Measurements from ENCODE around the gene PTPRJ. TPM values are rescaled to one million over a fixed set of nuclear protein-coding genes. Genes with fewer than 3 reads are reported as not detected.
A peak's percentile ranks its signal among the peaks of the same experiment; 100 is the strongest.

PTPRJ gene
- total RNA-seq, 2 donors from 2014 or later: 33.2 to 83.9 TPM

- H3K9me3 ChIP-seq (ENCODE audit: control insufficient read depth, low read length, poor library complexity, severe bottlenecking): no peaks in the 10 kb centered on the region
- H3K27me3 Mint-ChIP-seq: no peaks in the 10 kb centered on the region
- H3K4me1 Mint-ChIP-seq: peaks cover 38% of the 10 kb centered on the region
- DNase-seq: no peak
- H3K27ac Mint-ChIP-seq: peak overlapping the region; percentile 34
- H3K4me3 Mint-ChIP-seq: no peak overlapping the region
- ATAC-seq: no peak
- no peaks in the 10 kb centered on the region for H3K36me3 Mint-ChIP-seq (ENCODE audit: low read depth)
Observed at GRCh38 chr11:48051217-48051830, 71.0 kb downstream of the PTPRJ start.

- no peaks in the 10 kb centered on the region for H3K9me3 ChIP-seq (ENCODE audit: control insufficient read depth, low read length, poor library complexity, severe bottlenecking)
- Mint-ChIP-seq H3K4me3 (no peak overlapping the region), H3K27ac (no peak overlapping the region), H3K36me3 (ENCODE audit: low read depth) (no peaks in the 10 kb centered on the region), H3K4me1 (peaks cover 45% of the 10 kb centered on the region), H3K27me3 (no peaks in the 10 kb centered on the region)
- ATAC-seq (no peak), DNase-seq (no peak)
Observed at GRCh38 chr11:48052183-48053044, 72.1 kb downstream of the PTPRJ start.

DNA sequence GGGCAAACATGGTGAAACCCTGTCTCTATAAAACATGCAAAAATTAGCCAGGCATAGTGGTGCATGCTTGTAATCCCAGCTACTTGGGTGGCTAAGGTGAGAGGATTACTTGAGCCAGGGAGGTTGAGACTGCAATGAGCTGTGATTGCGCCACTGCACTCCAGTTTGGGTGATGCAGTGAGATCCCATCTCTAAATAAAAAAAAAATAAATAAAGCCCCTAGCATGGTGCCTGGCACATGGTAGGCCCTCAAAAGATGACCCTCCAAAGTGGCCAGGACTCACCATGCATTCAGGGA, 74.6 kb downstream of the PTPRJ start:
- no peak for DNase-seq
- no peaks in the 10 kb centered on the region for H3K36me3 Mint-ChIP-seq (ENCODE audit: low read depth)

GRCh38 chr11:48055292-48056132, 75.2 kb downstream of the PTPRJ start:
- H3K27me3 Mint-ChIP-seq: no peaks in the 10 kb centered on the region
- H3K36me3 Mint-ChIP-seq (ENCODE audit: low read depth): no peaks in the 10 kb centered on the region
- H3K4me1 Mint-ChIP-seq: peaks cover 57% of the 10 kb centered on the region
- H3K4me3 Mint-ChIP-seq: peak overlapping the region; percentile 83
- H3K27ac Mint-ChIP-seq: peak overlapping the region; percentile 85
- peak in 2 of 3 donors; percentile 25 to 29 for DNase-seq
- H3K9me3 ChIP-seq (ENCODE audit: control insufficient read depth, low read length, poor library complexity, severe bottlenecking): no peaks in the 10 kb centered on the region
- ATAC-seq: peak; percentile 86

More for the DNA sequence above, 74.6 kb downstream of the PTPRJ start:
- no peaks in the 10 kb centered on the region for H3K27me3 Mint-ChIP-seq
- H3K4me1 Mint-ChIP-seq: peaks cover 59% of the 10 kb centered on the region
- no peak overlapping the region for H3K4me3 Mint-ChIP-seq
- ATAC-seq: no peak
- peak overlapping the region; percentile 85 for H3K27ac Mint-ChIP-seq
- H3K9me3 ChIP-seq (ENCODE audit: control insufficient read depth, low read length, poor library complexity, severe bottlenecking): no peaks in the 10 kb centered on the region

GRCh38 chr11:48056325-48057183, 76.2 kb downstream of the PTPRJ start:
- ATAC-seq: no peak
- Mint-ChIP-seq H3K4me3 (peak overlapping the region; percentile 83), H3K4me1 (peaks cover 60% of the 10 kb centered on the region), H3K36me3 (ENCODE audit: low read depth) (no peaks in the 10 kb centered on the region), H3K27me3 (no peaks in the 10 kb centered on the region), H3K27ac (peak overlapping the region; percentile 85)
- no peaks in the 10 kb centered on the region for H3K9me3 ChIP-seq (ENCODE audit: control insufficient read depth, low read length, poor library complexity, severe bottlenecking)
- DNase-seq: no peak

DNA sequence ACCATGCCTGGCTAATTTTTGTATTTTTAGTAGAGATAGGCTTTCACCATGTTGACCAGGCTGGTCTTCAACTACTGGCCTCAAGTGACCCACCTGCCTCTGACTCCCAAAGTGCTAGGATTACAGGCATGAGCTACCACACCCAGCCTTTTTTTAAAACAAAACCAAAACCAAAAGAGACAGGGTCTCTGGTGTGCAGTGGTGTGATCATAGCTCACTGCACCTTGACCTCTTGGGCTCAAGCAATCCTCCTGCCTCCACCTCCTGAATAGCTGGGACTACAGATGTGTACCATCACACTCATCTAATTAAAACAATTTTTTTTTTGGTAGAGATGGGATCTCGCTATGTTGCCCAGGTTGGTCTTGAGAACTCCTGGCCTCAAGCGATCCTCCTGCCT, 77.7 kb downstream of the PTPRJ start:
- Mint-ChIP-seq H3K36me3 (ENCODE audit: low read depth) (no peaks in the 10 kb centered on the region), H3K27ac (peak overlapping the region; percentile 85), H3K27me3 (no peaks in the 10 kb centered on the region), H3K4me1 (peaks cover 50% of the 10 kb centered on the region), H3K4me3 (peak overlapping the region; percentile 77)
- no peaks in the 10 kb centered on the region for H3K9me3 ChIP-seq (ENCODE audit: control insufficient read depth, low read length, poor library complexity, severe bottlenecking)
- DNase-seq: no peak
- no peak for ATAC-seq

DNA sequence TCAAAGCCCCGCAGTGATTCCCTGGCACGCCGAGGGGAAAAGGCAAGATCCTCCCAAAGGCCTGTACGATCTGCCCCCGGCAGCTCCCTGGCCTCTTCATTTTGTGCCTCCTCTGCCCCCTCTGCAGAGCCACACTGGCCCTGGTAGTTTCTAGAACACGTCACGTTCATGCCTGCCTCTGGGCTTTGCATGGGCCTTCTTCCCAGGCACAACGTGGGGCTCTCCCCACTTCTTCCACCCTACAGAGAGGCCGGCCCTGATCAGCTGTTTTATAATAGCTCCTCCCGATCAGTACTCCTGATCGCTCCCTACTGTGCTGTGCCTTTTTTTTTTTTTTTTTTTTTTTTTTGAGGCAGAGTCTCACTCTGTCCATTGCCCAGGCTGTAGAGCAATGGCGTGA, 78.4 kb downstream of the PTPRJ start:
- H3K9me3 ChIP-seq (ENCODE audit: control insufficient read depth, low read length, poor library complexity, severe bottlenecking): no peaks in the 10 kb centered on the region
- ATAC-seq (no peak), DNase-seq (no peak)
- Mint-ChIP-seq H3K27me3 (no peaks in the 10 kb centered on the region), H3K4me3 (peak overlapping the region; percentile 43), H3K4me1 (peaks cover 54% of the 10 kb centered on the region), H3K27ac (peak overlapping the region; percentile 85), H3K36me3 (ENCODE audit: low read depth) (no peaks in the 10 kb centered on the region)

- no peaks in the 10 kb centered on the region for H3K27me3 Mint-ChIP-seq
- no peak for DNase-seq
- H3K36me3 Mint-ChIP-seq (ENCODE audit: low read depth): no peaks in the 10 kb centered on the region
- H3K4me1 Mint-ChIP-seq: peaks cover 30% of the 10 kb centered on the region
- H3K9me3 ChIP-seq (ENCODE audit: control insufficient read depth, low read length, poor library complexity, severe bottlenecking): no peaks in the 10 kb centered on the region
- no peak overlapping the region for H3K4me3 Mint-ChIP-seq
- no peak overlapping the region for H3K27ac Mint-ChIP-seq
- no peak for ATAC-seq
Observed at GRCh38 chr11:48062649-48063048, 82.3 kb downstream of the PTPRJ start.

DNA sequence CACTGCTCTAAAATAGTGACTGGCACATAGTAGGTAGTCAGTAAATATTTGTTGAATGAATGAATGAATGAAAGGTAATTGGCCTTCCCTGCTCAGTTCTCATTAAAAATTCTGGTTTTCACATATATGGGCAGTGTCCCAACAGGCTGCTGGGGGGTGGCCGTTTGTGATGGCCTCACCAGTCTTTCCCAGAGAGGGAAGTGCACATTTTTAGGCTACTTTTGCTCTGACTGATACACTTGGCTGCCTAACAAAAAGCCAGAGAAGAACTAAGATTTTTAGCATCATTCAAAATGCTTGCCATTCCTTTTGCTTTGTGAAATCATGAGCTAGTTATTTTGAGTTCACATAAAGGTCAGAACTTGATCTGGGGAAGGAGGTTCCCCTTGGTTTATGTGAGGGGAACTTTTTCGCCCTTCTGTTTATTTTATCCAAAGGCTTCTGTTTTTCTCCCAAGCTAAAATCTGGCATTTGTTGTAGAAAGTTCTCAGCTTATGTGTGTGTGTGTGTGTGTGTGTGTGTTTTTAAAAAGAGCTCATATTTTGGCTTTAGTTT, 83.1 kb downstream of the PTPRJ start:
- H3K4me3 Mint-ChIP-seq: peak overlapping the region; percentile 36
- H3K27ac Mint-ChIP-seq: peak overlapping the region; percentile 29
- ATAC-seq (no peak), DNase-seq (no peak)
- no peaks in the 10 kb centered on the region for H3K36me3 Mint-ChIP-seq (ENCODE audit: low read depth)
- no peaks in the 10 kb centered on the region for H3K27me3 Mint-ChIP-seq
- no peaks in the 10 kb centered on the region for H3K9me3 ChIP-seq (ENCODE audit: control insufficient read depth, low read length, poor library complexity, severe bottlenecking)
- peaks cover 24% of the 10 kb centered on the region for H3K4me1 Mint-ChIP-seq

DNA sequence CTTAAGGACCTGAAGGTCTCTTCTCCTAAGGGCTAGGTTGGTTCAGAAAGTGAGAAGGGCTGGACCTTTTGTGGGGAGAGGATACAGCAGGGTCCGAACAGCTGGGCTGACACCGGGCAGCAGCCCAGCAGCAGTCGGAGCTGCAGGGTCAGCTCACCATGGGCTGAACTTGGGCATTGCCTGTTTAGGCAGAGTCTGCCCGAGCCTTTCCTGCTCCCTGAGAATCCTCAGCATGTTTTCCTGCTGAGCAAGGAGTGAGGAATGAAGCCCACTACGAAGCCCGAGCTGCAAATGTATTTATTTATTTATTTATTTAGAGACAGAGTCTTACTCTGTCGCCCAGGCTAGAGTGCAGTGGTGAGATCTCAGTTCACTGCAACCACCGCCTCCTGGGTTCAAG, 83.9 kb downstream of the PTPRJ start:
- Mint-ChIP-seq H3K27ac (peak overlapping the region; percentile 29), H3K36me3 (ENCODE audit: low read depth) (no peaks in the 10 kb centered on the region)
- no peaks in the 10 kb centered on the region for H3K9me3 ChIP-seq (ENCODE audit: control insufficient read depth, low read length, poor library complexity, severe bottlenecking)

DNA sequence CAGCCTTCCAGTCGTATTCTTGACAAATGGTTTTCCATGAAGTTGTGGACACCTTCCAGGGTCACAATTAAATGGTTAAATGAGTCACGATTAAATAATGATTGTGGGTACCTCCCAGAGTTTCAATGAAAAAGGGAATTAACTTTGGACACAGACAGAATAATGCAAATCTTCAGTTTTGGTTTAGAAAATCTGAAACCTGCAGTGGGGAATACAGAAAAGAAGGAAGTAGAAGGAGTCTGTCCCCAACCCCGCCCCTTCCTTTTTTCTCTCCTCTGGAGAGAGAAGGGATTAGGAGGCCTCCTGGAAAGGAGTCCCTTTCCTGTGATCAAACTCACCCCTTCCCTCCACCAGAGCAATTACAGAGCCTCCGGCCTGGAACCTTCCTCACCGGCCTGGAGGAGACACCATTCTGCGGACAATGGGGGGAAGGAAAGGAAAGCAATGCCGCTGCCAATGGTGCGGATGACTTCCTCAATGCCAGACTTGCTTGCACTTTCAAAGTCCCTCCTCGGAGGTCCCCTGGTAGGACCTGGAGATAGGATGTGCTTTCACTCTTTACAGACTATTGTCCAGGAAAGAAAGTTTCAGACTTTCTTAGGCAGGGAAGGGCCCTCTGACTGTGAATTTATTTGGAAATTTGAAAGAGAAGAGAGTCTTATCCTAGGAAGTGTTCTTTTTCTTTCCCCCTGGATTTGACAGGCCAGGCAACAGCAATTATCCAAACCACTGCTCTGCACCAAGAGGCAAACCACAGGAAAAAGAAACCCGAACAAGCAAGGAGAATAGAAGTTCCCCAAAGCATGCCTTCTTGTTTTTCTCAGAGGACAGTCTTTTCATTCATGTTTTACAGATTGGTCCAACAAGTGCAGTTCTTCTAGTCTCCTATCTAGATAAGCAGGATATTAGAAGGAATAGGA, 86.8 kb downstream of the PTPRJ start:
- no peaks in the 10 kb centered on the region for H3K36me3 Mint-ChIP-seq (ENCODE audit: low read depth)
- ATAC-seq (no peak), DNase-seq (no peak)
- H3K9me3 ChIP-seq (ENCODE audit: control insufficient read depth, low read length, poor library complexity, severe bottlenecking): no peaks in the 10 kb centered on the region
- H3K4me3 Mint-ChIP-seq: no peak overlapping the region
- no peaks in the 10 kb centered on the region for H3K27me3 Mint-ChIP-seq
- peaks cover 12% of the 10 kb centered on the region for H3K4me1 Mint-ChIP-seq
- no peak overlapping the region for H3K27ac Mint-ChIP-seq

More for the DNA sequence above, 83.9 kb downstream of the PTPRJ start:
- no peak overlapping the region for H3K4me3 Mint-ChIP-seq
- H3K27me3 Mint-ChIP-seq: no peaks in the 10 kb centered on the region
- peaks cover 18% of the 10 kb centered on the region for H3K4me1 Mint-ChIP-seq
- ATAC-seq (no peak), DNase-seq (no peak)
